A673 (cell line): Measurements from ENCODE around the gene SLX9.

Experiments used
- CTCF ChIP-seq: fragments of 300-800, 200-600 bp; sonication (generic); conservative IDR thresholded peaks from 2 replicates; pipeline ENCODE4 v1.5.1; 2017; ENCODE audit warnings: low read depth, mild to moderate bottlenecking, antibody characterized with exemption, low read length, moderate library complexity, mixed read lengths
- EZH2 ChIP-seq: fragments of 200-600 bp; sonication (generic); IDR thresholded peaks from 2 replicates; pipeline ENCODE4 v1.6.1; 2017; ENCODE audit warnings: borderline replicate concordance, low read depth, mild to moderate bottlenecking, mixed read lengths, antibody characterized with exemption, low read length; ENCODE audit not compliant: poor library complexity, severe bottlenecking

GRCh38 chr21:44954281-44954771 lies 14.5 kb downstream of the SLX9 start:
- TF ChIP-seq CTCF (no peak), EZH2 (no peak)
